GM21825 (cell line): ENCODE data around the gene HIVEP3.

ENCODE experiments used
- ATAC-seq: cut with Tn5 transposase; IDR thresholded peaks from one replicate; pipeline ENCODE4 v1.9.1; 2021; ENCODE audit warnings: mild to moderate bottlenecking, moderate library complexity; ENCODE audit not compliant: unreplicated experiment

HIVEP3 gene

GRCh38 chr1:41816061-41816460 lies 102.7 kb downstream of the HIVEP3 start:
- no peak for ATAC-seq

GRCh38 chr1:41813755-41814745 lies 104.7 kb downstream of the HIVEP3 start:
- no peak for ATAC-seq

GRCh38 chr1:41813226-41813625 lies 105.5 kb downstream of the HIVEP3 start:
- ATAC-seq = no peak

- ATAC-seq = no peak
Measured at GRCh38 chr1:41812453-41812852, 106.3 kb downstream of the HIVEP3 start.

GRCh38 chr1:41812051-41812450 lies 106.7 kb downstream of the HIVEP3 start:
- no peak for ATAC-seq

GRCh38 chr1:41811051-41811795 lies 107.5 kb downstream of the HIVEP3 start:
- no peak for ATAC-seq

- ATAC-seq = no peak
Measured at GRCh38 chr1:41810446-41810845, 108.3 kb downstream of the HIVEP3 start.

- no peak for ATAC-seq
Measured at GRCh38 chr1:41809692-41810091, 109.0 kb downstream of the HIVEP3 start.

- no peak for ATAC-seq
Measured at GRCh38 chr1:41807390-41807789, 111.3 kb downstream of the HIVEP3 start.

GRCh38 chr1:41806472-41807155 lies 112.1 kb downstream of the HIVEP3 start:
- no peak for ATAC-seq

- ATAC-seq = no peak
Measured at GRCh38 chr1:41805771-41806471, 112.8 kb downstream of the HIVEP3 start.

GRCh38 chr1:41804176-41804575 lies 114.5 kb downstream of the HIVEP3 start:
- ATAC-seq = no peak

- no peak for ATAC-seq
Measured at GRCh38 chr1:41803656-41804055, 115.1 kb downstream of the HIVEP3 start.

GRCh38 chr1:41802532-41803501 lies 115.9 kb downstream of the HIVEP3 start:
- ATAC-seq = no peak

GRCh38 chr1:41800311-41800829 lies 118.4 kb downstream of the HIVEP3 start:
- ATAC-seq = peak; percentile 52

- no peak for ATAC-seq
Measured at GRCh38 chr1:41799723-41800122, 119.0 kb downstream of the HIVEP3 start.

GRCh38 chr1:41799205-41799604 lies 119.5 kb downstream of the HIVEP3 start:
- ATAC-seq = no peak

GRCh38 chr1:41795205-41795762 lies 123.4 kb downstream of the HIVEP3 start:
- no peak for ATAC-seq

- no peak for ATAC-seq
Measured at GRCh38 chr1:41794031-41794430, 124.7 kb downstream of the HIVEP3 start.
